Measurements from ENCODE around the gene CNTRL.

The CNTRL gene, protein sequence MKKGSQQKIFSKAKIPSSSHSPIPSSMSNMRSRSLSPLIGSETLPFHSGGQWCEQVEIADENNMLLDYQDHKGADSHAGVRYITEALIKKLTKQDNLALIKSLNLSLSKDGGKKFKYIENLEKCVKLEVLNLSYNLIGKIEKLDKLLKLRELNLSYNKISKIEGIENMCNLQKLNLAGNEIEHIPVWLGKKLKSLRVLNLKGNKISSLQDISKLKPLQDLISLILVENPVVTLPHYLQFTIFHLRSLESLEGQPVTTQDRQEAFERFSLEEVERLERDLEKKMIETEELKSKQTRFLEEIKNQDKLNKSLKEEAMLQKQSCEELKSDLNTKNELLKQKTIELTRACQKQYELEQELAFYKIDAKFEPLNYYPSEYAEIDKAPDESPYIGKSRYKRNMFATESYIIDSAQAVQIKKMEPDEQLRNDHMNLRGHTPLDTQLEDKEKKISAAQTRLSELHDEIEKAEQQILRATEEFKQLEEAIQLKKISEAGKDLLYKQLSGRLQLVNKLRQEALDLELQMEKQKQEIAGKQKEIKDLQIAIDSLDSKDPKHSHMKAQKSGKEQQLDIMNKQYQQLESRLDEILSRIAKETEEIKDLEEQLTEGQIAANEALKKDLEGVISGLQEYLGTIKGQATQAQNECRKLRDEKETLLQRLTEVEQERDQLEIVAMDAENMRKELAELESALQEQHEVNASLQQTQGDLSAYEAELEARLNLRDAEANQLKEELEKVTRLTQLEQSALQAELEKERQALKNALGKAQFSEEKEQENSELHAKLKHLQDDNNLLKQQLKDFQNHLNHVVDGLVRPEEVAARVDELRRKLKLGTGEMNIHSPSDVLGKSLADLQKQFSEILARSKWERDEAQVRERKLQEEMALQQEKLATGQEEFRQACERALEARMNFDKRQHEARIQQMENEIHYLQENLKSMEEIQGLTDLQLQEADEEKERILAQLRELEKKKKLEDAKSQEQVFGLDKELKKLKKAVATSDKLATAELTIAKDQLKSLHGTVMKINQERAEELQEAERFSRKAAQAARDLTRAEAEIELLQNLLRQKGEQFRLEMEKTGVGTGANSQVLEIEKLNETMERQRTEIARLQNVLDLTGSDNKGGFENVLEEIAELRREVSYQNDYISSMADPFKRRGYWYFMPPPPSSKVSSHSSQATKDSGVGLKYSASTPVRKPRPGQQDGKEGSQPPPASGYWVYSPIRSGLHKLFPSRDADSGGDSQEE (N-terminal part only)

DNA sequence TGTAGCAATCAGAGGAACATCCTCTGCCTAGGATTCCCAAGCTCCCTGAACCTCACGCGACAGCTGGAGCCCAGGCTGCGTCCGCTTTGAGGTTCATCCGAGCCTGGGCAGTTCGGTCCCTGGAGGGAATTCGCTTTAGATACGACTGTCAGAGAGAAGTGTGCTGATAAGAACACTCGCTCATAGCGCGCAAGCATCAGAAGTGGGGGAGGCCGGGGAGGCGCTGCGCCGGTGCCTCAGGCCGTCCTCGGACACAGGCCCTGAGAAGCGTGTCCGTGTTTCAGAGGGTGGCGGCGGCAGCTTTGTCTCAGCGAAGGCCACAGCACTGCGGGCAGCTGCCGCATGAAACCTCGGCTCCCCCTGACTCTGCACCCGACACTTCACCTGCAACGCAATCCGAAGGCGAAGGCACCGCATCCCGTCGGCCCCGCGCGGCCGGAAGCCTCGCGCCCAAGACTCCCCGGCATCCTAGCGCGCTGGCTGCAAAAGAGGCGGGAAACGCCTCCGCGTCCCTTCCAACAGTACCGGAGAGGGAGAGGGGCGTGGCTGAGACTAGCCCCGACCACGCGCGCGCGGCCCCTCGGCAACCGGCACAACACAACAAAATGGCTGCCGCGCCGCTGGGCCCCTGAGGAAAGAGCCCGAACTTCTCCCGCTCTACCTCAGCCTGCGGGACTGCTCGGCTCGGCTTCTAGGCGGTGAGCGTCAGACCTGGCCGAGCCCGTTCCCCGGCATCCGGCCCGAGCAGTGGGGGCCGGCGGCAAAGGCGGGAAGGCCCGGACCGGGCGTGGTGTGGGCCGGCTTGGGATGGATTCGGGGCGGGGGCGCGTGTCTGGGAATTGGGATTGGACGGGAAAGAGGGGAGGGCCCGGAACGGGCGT is at the start of gene CNTRL:
TSS of gene CNTRL (plus strand) at position 586 of the 881 bp plus-strand sequence. CDS start 13,372 bp downstream, outside the sequence.
- Histone ChIP-seq H3K4me1 (ENCODE audit: insufficient read depth, low read length, severe bottlenecking) (peaks cover 63% of the 10 kb centered on the region), H3K79me2 (ENCODE audit: insufficient read depth, low read length) (peaks cover 47% of the 10 kb centered on the region), H3K4me3 (ENCODE audit: low read depth, low read length, poor library complexity, severe bottlenecking) (peak within 1 kb of the TSS; percentile 80)

DNA sequence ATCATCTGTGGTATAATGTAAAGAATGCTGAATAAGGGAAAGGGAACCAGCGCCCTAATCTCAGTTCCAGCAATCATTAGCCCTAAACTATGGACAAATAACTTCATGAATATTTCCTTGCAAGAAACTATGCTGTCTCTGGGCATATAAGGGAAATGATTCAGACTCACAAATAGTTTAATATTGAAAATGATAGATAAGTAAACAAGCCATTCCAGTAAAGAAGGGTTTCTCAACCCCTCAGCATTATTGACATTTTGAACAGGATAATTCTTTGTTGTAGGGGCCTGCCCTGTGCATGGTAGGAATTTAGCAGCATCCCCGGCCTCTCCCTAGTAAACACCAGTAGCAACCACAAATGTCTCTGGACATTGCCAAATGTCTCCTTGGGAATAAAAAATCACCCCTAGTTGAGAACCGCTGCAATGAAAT is 48.5 kb upstream of the CNTRL start:
- Histone ChIP-seq H2AFZ (ENCODE audit: low read length) (no peak overlapping the region), H3K4me2 (ENCODE audit: low read length) (no peak overlapping the region), H3K27ac (ENCODE audit: low read depth, low read length, poor library complexity, severe bottlenecking) (no peak overlapping the region), H3K9me2 (ENCODE audit: low read depth, low read length) (no peaks in the 10 kb centered on the region), H3K79me2 (ENCODE audit: insufficient read depth, low read length) (no peaks in the 10 kb centered on the region), H3K4me3 (ENCODE audit: low read depth, low read length, poor library complexity, severe bottlenecking) (no peak overlapping the region), H3K9me3 (ENCODE audit: low read length) (no peaks in the 10 kb centered on the region), H3F3A (ENCODE audit: insufficient read depth, low read length) (no peaks in the 10 kb centered on the region), H3K9ac (ENCODE audit: low read length) (no peak overlapping the region), H3K36me3 (ENCODE audit: insufficient read depth, low read length) (no peaks in the 10 kb centered on the region; the same call in 1 of the 2 replicates), H3K27me3 (ENCODE audit: insufficient read depth, low read length) (no peaks in the 10 kb centered on the region), H4K20me1 (ENCODE audit: insufficient read depth, low read length) (no peaks in the 10 kb centered on the region), H3K4me1 (ENCODE audit: insufficient read depth, low read length, severe bottlenecking) (no peaks in the 10 kb centered on the region)
- TF ChIP-seq EZH2 (IDR thresholded peaks at IDR 0.05; ENCODE audit: borderline replicate concordance, low read length), result no peak
- TF ChIP-seq, protein P1, sequence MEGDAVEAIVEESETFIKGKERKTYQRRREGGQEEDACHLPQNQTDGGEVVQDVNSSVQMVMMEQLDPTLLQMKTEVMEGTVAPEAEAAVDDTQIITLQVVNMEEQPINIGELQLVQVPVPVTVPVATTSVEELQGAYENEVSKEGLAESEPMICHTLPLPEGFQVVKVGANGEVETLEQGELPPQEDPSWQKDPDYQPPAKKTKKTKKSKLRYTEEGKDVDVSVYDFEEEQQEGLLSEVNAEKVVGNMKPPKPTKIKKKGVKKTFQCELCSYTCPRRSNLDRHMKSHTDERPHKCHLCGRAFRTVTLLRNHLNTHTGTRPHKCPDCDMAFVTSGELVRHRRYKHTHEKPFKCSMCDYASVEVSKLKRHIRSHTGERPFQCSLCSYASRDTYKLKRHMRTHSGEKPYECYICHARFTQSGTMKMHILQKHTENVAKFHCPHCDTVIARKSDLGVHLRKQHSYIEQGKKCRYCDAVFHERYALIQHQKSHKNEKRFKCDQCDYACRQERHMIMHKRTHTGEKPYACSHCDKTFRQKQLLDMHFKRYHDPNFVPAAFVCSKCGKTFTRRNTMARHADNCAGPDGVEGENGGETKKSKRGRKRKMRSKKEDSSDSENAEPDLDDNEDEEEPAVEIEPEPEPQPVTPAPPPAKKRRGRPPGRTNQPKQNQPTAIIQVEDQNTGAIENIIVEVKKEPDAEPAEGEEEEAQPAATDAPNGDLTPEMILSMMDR (IDR thresholded peaks at IDR 0.05; ENCODE audit: low read length), result no peak

More for the DNA sequence above, at the start of gene CNTRL:
- H3F3A ChIP-seq (ENCODE audit: insufficient read depth, low read length), result peaks cover 4% of the 10 kb centered on the region
- H2AFZ ChIP-seq (ENCODE audit: low read length), result no peak within 1 kb of the TSS
- H4K20me1 ChIP-seq (ENCODE audit: insufficient read depth, low read length), result no peaks in the 10 kb centered on the region
- H3K27ac ChIP-seq (ENCODE audit: low read depth, low read length, poor library complexity, severe bottlenecking), result peak within 1 kb of the TSS; percentile 100
- H3K27me3 ChIP-seq (ENCODE audit: insufficient read depth, low read length), result no peaks in the 10 kb centered on the region
- peaks cover 8% of the 10 kb centered on the region for H3K36me3 ChIP-seq (ENCODE audit: insufficient read depth, low read length)
- no peaks in the 10 kb centered on the region for H3K9me3 ChIP-seq (ENCODE audit: low read length)
- H3K9me2 ChIP-seq (ENCODE audit: low read depth, low read length), result no peaks in the 10 kb centered on the region
- peak within 1 kb of the TSS; percentile 92 for H3K9ac ChIP-seq (ENCODE audit: low read length)
- TF ChIP-seq EZH2 (IDR thresholded peaks at IDR 0.05; ENCODE audit: borderline replicate concordance, low read length), result no peak
- TF ChIP-seq, protein P1 (IDR thresholded peaks at IDR 0.05; ENCODE audit: low read length), result no peak
- peak within 1 kb of the TSS; percentile 88 for H3K4me2 ChIP-seq (ENCODE audit: low read length)

All from OCI-LY1 (cell line).